KMS-11 (cell line): Measurements from ENCODE around the gene SLC22A17.

Experiments
- H2AFZ ChIP-seq: fragments of 200-600 bp; sonication (generic); 2 replicates; pipeline ENCODE4 v1.6.1; 2016; ENCODE audit warnings: antibody characterized with exemption, mixed run types, low read depth
- H3K27ac ChIP-seq: fragments of 200-600 bp; sonication (generic); 2 replicates; pipeline ENCODE4 v1.6.1; 2016; ENCODE audit warnings: mild to moderate bottlenecking, mixed run types
- H3K27me3 ChIP-seq: fragments of 200-600 bp; sonication (generic); 2 replicates; pipeline ENCODE4 v1.6.1; 2017; ENCODE audit warnings: mild to moderate bottlenecking, low read depth, mixed run types, moderate library complexity; ENCODE audit not compliant: insufficient read depth
- H3K36me3 ChIP-seq: fragments of 200-600 bp; sonication (generic); 2 replicates; pipeline ENCODE4 v1.6.1; 2017; ENCODE audit warnings: mild to moderate bottlenecking, mixed run types; ENCODE audit not compliant: insufficient read depth
- H3K4me1 ChIP-seq: fragments of 200-600 bp; sonication (generic); 2 replicates; pipeline ENCODE4 v1.6.1; 2016; ENCODE audit warnings: mild to moderate bottlenecking, low read depth, mixed run types; ENCODE audit not compliant: poor library complexity, severe bottlenecking
- H3K4me2 ChIP-seq: fragments of 200-600 bp; sonication (generic); 2 replicates; pipeline ENCODE4 v1.7.0; 2016; ENCODE audit warnings: mild to moderate bottlenecking, mixed run types
- H3K4me3 ChIP-seq: fragments of 200-600 bp; sonication (generic); IDR thresholded peaks from 2 replicates; pipeline ENCODE4 v1.6.1; 2017; ENCODE audit warnings: low read depth, low read length, mixed read lengths; ENCODE audit not compliant: insufficient read depth
- H3K79me2 ChIP-seq: fragments of 200-600 bp; sonication (generic); 2 replicates; pipeline ENCODE4 v1.6.1; 2016; ENCODE audit warnings: low read depth, mixed run types; ENCODE audit not compliant: insufficient read depth
- H3K9ac ChIP-seq: fragments of 200-600 bp; sonication (generic); 2 replicates; pipeline ENCODE4 v1.6.1; 2016; ENCODE audit warnings: mild to moderate bottlenecking, mixed run types
- H4K20me1 ChIP-seq: fragments of 200-600 bp; sonication (generic); 2 replicates; pipeline ENCODE4 v1.6.1; 2016; ENCODE audit warnings: mild to moderate bottlenecking, mixed run types; ENCODE audit not compliant: insufficient read depth
- TF ChIP-seq, protein P1 (sequence below): fragments of 200-600 bp; sonication (generic); conservative IDR thresholded peaks from 2 replicates; pipeline ENCODE4 v1.6.1; 2017; ENCODE audit warnings: low read depth, mild to moderate bottlenecking, antibody characterized with exemption, low read length, moderate library complexity, mixed read lengths

The SLC22A17 gene

DNA sequence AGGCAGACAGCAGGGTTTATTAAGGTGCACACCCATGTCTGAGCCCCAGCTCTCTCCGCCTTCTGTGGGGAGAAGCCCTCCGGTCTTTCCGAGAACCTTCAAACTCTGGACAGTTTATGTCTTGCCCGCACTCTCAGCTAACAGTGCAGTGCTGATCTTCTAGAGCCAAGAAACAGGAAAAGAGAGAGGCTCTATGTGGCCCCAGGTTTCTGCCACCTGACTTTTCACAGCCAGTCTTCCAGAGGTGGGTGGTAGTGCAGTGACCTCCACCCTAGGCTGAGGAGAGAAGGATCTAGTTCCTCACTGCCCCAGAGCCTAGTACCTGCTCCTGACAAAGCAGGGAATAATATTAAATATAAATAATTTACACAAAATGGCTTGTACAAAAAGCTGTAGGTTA, 4.0 kb upstream of the SLC22A17 start:
- Histone ChIP-seq H3K4me1 (no peaks in the 10 kb centered on the region), H3K27me3 (no peaks in the 10 kb centered on the region), H3K79me2 (no peaks in the 10 kb centered on the region), H3K4me2 (no peak overlapping the region), H3K27ac (no peak overlapping the region), H3K4me3 (no peak overlapping the region), H3K36me3 (no peaks in the 10 kb centered on the region), H2AFZ (no peak overlapping the region), H4K20me1 (no peaks in the 10 kb centered on the region), H3K9ac (no peak overlapping the region)
- TF ChIP-seq, protein P1, sequence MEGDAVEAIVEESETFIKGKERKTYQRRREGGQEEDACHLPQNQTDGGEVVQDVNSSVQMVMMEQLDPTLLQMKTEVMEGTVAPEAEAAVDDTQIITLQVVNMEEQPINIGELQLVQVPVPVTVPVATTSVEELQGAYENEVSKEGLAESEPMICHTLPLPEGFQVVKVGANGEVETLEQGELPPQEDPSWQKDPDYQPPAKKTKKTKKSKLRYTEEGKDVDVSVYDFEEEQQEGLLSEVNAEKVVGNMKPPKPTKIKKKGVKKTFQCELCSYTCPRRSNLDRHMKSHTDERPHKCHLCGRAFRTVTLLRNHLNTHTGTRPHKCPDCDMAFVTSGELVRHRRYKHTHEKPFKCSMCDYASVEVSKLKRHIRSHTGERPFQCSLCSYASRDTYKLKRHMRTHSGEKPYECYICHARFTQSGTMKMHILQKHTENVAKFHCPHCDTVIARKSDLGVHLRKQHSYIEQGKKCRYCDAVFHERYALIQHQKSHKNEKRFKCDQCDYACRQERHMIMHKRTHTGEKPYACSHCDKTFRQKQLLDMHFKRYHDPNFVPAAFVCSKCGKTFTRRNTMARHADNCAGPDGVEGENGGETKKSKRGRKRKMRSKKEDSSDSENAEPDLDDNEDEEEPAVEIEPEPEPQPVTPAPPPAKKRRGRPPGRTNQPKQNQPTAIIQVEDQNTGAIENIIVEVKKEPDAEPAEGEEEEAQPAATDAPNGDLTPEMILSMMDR: no peak

DNA sequence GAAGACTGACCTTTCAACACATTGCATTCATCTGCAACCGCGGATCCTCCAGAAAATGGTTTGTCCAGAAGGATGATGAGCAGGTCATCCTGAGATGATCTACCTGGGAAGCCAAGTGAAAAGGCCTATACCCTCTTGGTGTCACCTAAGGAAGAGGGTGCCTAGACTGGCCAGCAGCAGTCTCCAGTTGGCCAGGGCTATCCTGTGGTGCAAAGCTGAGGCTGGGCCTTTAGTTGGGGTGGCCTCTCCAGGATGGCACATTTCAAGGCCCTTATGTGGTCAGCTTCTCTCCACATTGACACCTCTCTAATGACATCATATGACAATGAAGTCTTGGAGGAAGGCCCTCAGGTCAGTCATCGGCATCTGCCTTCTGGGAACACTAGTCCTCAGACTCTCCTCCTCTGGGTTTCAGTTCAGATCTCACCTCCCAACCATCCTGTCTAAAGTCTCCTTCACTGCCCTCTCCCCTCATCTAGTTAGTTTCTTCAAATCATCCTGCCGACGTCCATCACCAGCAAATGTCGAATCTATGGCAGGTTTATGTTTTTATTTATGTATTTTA, 3.3 kb upstream of the SLC22A17 start:
- no peaks in the 10 kb centered on the region for H3K27me3 ChIP-seq

DNA sequence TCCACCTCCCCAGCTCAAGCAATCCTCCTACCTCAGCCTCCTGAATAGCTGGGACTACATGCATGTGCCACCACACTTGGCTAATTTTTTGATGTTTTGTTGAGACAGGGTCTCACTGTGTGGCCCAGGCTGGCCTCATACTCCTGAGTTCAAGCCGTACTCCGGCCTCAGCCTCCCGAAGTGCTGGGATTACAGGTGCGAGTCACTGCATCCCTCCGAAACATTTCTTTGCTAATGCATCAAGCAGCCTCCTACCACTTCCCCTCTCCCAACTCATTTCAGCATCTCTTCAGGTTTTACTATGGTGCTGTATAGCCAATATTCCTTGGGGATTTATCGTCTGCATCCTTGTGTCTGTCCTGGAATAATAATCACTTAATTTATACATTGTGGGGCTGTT, 2.3 kb upstream of the SLC22A17 start:
- Histone ChIP-seq H3K4me1 (no peaks in the 10 kb centered on the region), H3K27ac (no peak overlapping the region), H3K9ac (no peak overlapping the region), H4K20me1 (no peaks in the 10 kb centered on the region), H3K4me2 (no peak overlapping the region), H3K27me3 (no peaks in the 10 kb centered on the region), H3K4me3 (no peak overlapping the region), H3K79me2 (no peaks in the 10 kb centered on the region), H3K36me3 (no peaks in the 10 kb centered on the region), H2AFZ (no peak overlapping the region)
- TF ChIP-seq, protein P1: no peak

More for the DNA sequence above, 3.3 kb upstream of the SLC22A17 start:
- no peaks in the 10 kb centered on the region for H3K4me1 ChIP-seq
- no peak overlapping the region for H2AFZ ChIP-seq
- H3K79me2 ChIP-seq: no peaks in the 10 kb centered on the region
- no peaks in the 10 kb centered on the region for H4K20me1 ChIP-seq
- no peak overlapping the region for H3K4me3 ChIP-seq
- H3K27ac ChIP-seq: no peak overlapping the region
- H3K4me2 ChIP-seq: no peak overlapping the region
- H3K36me3 ChIP-seq: no peaks in the 10 kb centered on the region
- TF ChIP-seq, protein P1: no peak
- H3K9ac ChIP-seq: no peak overlapping the region

DNA sequence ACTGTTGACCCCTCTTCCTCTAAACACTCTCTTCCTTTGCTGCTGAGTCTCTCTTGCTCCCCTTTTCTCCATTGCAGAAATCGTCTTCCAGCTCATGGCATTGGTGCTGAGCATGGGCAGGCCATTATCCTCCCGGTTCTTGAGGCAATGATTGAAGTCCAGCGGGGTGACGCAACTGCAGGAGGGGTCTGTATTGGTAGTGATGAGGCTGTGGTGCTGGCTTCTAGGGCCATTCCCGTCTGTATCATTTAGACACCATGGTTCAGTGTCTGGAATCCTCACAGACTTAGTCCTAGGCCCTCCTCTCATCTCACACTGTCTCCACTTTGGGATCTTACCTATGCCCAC, 720 bp upstream of the SLC22A17 start:
- H3K79me2 ChIP-seq: no peaks in the 10 kb centered on the region
- H4K20me1 ChIP-seq: no peaks in the 10 kb centered on the region
- H3K27me3 ChIP-seq: no peaks in the 10 kb centered on the region
- no peaks in the 10 kb centered on the region for H3K36me3 ChIP-seq
- no peak overlapping the region for H3K9ac ChIP-seq
- no peak overlapping the region for H3K27ac ChIP-seq
- no peak overlapping the region for H2AFZ ChIP-seq
- no peak overlapping the region for H3K4me2 ChIP-seq
- H3K4me3 ChIP-seq: no peak overlapping the region
- H3K4me1 ChIP-seq: no peaks in the 10 kb centered on the region
- TF ChIP-seq, protein P1: no peak
